Smooth muscle cell (in vitro differentiated cells): ENCODE results near the gene RNF133. TPM values are rescaled to one million over a fixed set of nuclear protein-coding genes. Genes with fewer than 3 reads are reported as not detected.
A peak's percentile ranks its signal among the peaks of the same experiment; 100 is the strongest.

Experiments used
- DNase-seq: peaks from one replicate; lab custom pipeline; 2025; ENCODE audit not compliant: unreplicated experiment; lab: John Stamatoyannopoulos, UW
- H2AFZ ChIP-seq: fragments of 200-600 bp; sonication (generic); 2 replicates; pipeline ENCODE4 v1.6.0; 2016; ENCODE audit warnings: antibody characterized with exemption, low read depth, mild to moderate bottlenecking
- H3F3A ChIP-seq: fragments of 200-600 bp; sonication (generic); 2 replicates; pipeline ENCODE4 v1.6.0; 2017; ENCODE audit warnings: antibody characterized with exemption, low read depth
- H3K27ac ChIP-seq: fragments of 200-600 bp; sonication (generic); 2 replicates; pipeline ENCODE4 v1.5.1; 2016; ENCODE audit warnings: low read depth, mild to moderate bottlenecking
- H3K27me3 ChIP-seq: fragments of 200-600 bp; sonication (generic); 2 replicates; pipeline ENCODE4 v1.6.1; 2016; ENCODE audit warnings: low read depth, mild to moderate bottlenecking
- H3K36me3 ChIP-seq: fragments of 200-600 bp; sonication (generic); 2 replicates; pipeline ENCODE4 v1.5.1; 2016; ENCODE audit warnings: low read depth
- H3K4me1 ChIP-seq: fragments of 200-600 bp; sonication (generic); 2 replicates; pipeline ENCODE4 v1.5.1; 2016; ENCODE audit warnings: low read depth
- H3K4me2 ChIP-seq: fragments of 200-600 bp; sonication (generic); 2 replicates; pipeline ENCODE4 v1.6.0; 2016; ENCODE audit warnings: mild to moderate bottlenecking
- H3K4me3 ChIP-seq: fragments of 200-600 bp; sonication (generic); 2 replicates; pipeline ENCODE4 v1.5.1; 2016; ENCODE audit warnings: mild to moderate bottlenecking
- H3K79me2 ChIP-seq: fragments of 200-600 bp; sonication (generic); 2 replicates; pipeline ENCODE4 v1.6.0; 2016; ENCODE audit warnings: low read depth, mild to moderate bottlenecking
- H3K9ac ChIP-seq: fragments of 200-600 bp; sonication (generic); 2 replicates; pipeline ENCODE4 v1.6.0; 2016; ENCODE audit warnings: low read depth
- H3K9me3 ChIP-seq: fragments of 200-600 bp; sonication (generic); replicated peaks from 2 replicates; pipeline ENCODE4 v1.5.1; 2016; ENCODE audit warnings: low read depth
- H4K20me1 ChIP-seq: fragments of 200-600 bp; sonication (generic); 2 replicates; pipeline ENCODE4 v1.6.0; 2016; ENCODE audit warnings: low read depth
- CTCF ChIP-seq: fragments of 200-600 bp; sonication (generic); IDR thresholded peaks from 2 replicates; pipeline ENCODE4 v1.5.1; 2017; ENCODE audit warnings: borderline replicate concordance, mild to moderate bottlenecking, antibody characterized with exemption; ENCODE audit not compliant: insufficient read depth, poor library complexity, severe bottlenecking
- WGBS: methylation state at CpG from one replicate; pipeline ENCODE4 v1.1.7; 2016; ENCODE audit warnings: low lambda C conversion rate; 5-methylcytosine and 5-hydroxymethylcytosine counted together
- polyA plus RNA-seq: library from polyadenylated mRNA; unstranded; fragments of >200 nt; fragmentation: Nextera tagmentation; extraction: Ambion mirVana; gene quantifications from 2 replicates; pipeline ENCODE4 v1.2.1, GENCODE V29; 2016
- total RNA-seq: library from RNA; depleted of rRNA; stranded (reverse); fragments of >200 nt; gene quantifications from 2 replicates; pipeline ENCODE4 v1.2.3, GENCODE V29; 2014

The RNF133 gene
- total and polyA plus RNA-seq, 2 experiments from 2014 or later: 0.36 TPM; not detected in 1

- 42% methylated on average over 2 of the region's 2 CpGs for WGBS
- no peak overlapping the region for H3K9ac ChIP-seq
- no peaks in the 10 kb centered on the region for H3K27me3 ChIP-seq
- H3K36me3 ChIP-seq: no peaks in the 10 kb centered on the region
- no peak overlapping the region for H2AFZ ChIP-seq
- no peak for DNase-seq
- peak overlapping the region; percentile 62 for H3K4me2 ChIP-seq
- H3K4me1 ChIP-seq: peaks cover 18% of the 10 kb centered on the region
- no peak for TF ChIP-seq CTCF
- no peaks in the 10 kb centered on the region for H3K79me2 ChIP-seq
- no peaks in the 10 kb centered on the region for H3K9me3 ChIP-seq
- no peaks in the 10 kb centered on the region for H4K20me1 ChIP-seq
- H3F3A ChIP-seq: peaks cover 7% of the 10 kb centered on the region
- no peak overlapping the region for H3K27ac ChIP-seq
- no peak overlapping the region for H3K4me3 ChIP-seq
Observed at GRCh38 chr7:122738947-122739346, 40.0 kb upstream of the RNF133 start.

GRCh38 chr7:122736183-122736582 is 37.3 kb upstream of the RNF133 start:
- H3K9ac ChIP-seq: no peak overlapping the region
- peaks cover 7% of the 10 kb centered on the region for H3F3A ChIP-seq
- no peaks in the 10 kb centered on the region for H4K20me1 ChIP-seq
- no peaks in the 10 kb centered on the region for H3K79me2 ChIP-seq
- H3K9me3 ChIP-seq: no peaks in the 10 kb centered on the region
- H3K36me3 ChIP-seq: no peaks in the 10 kb centered on the region
- WGBS: 73% methylated on average over 1 of the region's 1 CpG
- DNase-seq: no peak
- peak overlapping the region; percentile 30 for H3K4me2 ChIP-seq
- H3K27ac ChIP-seq: no peak overlapping the region
- no peak for TF ChIP-seq CTCF
- no peaks in the 10 kb centered on the region for H3K27me3 ChIP-seq
- no peak overlapping the region for H3K4me3 ChIP-seq
- peaks cover 18% of the 10 kb centered on the region for H3K4me1 ChIP-seq
- H2AFZ ChIP-seq: no peak overlapping the region

DNA sequence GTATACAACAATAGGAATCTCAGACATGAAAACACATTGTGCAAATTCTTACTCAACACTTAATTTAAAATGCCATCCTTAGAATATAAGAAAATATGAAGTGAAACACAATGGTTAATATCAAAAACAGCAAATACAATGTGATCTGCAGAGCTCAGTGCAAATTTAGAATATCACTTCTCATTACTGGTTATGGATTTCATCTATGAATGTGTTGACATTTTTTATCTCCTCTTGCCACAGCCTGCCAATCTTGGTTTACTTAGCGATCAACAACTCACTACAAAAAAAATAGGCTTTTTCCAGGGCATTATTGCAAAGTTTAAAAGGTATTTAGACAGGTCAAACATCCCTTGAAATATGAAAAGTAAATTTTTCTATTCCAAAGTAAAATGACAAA is 28.8 kb upstream of the RNF133 start:
- Histone ChIP-seq H3K9ac (no peak overlapping the region), H3K27ac (no peak overlapping the region), H3K4me2 (no peak overlapping the region), H3K27me3 (no peaks in the 10 kb centered on the region), H3F3A (no peaks in the 10 kb centered on the region), H3K4me3 (no peak overlapping the region), H4K20me1 (no peaks in the 10 kb centered on the region), H2AFZ (no peak overlapping the region), H3K4me1 (peaks cover 3% of the 10 kb centered on the region), H3K9me3 (no peaks in the 10 kb centered on the region), H3K79me2 (no peaks in the 10 kb centered on the region), H3K36me3 (no peaks in the 10 kb centered on the region)
- DNase-seq: no peak
- no peak for TF ChIP-seq CTCF
- WGBS: 69% methylated on average over 1 of the region's 1 CpG

- Histone ChIP-seq H3K4me2 (no peak overlapping the region), H4K20me1 (no peaks in the 10 kb centered on the region), H3K36me3 (no peaks in the 10 kb centered on the region), H3K27ac (no peak overlapping the region), H3K27me3 (no peaks in the 10 kb centered on the region), H2AFZ (no peak overlapping the region), H3K4me1 (peaks cover 3% of the 10 kb centered on the region), H3K9me3 (no peaks in the 10 kb centered on the region), H3F3A (no peaks in the 10 kb centered on the region), H3K9ac (no peak overlapping the region), H3K79me2 (no peaks in the 10 kb centered on the region), H3K4me3 (no peak overlapping the region)
- no peak for DNase-seq
- TF ChIP-seq CTCF: no peak
Observed at GRCh38 chr7:122727354-122727753, 28.4 kb upstream of the RNF133 start.
